K562 (cell line): ENCODE measurements around the gene FARP2. TPM values are rescaled to one million over a fixed set of nuclear protein-coding genes. Genes with fewer than 3 reads are reported as not detected.

Source experiments
- ARID1B ChIP-seq: fragments of 450-650 bp; IDR thresholded peaks from 2 replicates; pipeline ENCODE4 v1.6.1; 2016; ENCODE audit warnings: antibody characterized with exemption, mild to moderate bottlenecking, inconsistent platforms
- ATF6 ChIP-seq: sonication (generic); formaldehyde crosslinking; IDR thresholded peaks from 2 replicates; pipeline ENCODE4 v1.4.0; 2020; ENCODE audit warnings: mild to moderate bottlenecking, missing genetic modification reagents
- C11orf30 ChIP-seq: fragments of 450-650 bp; IDR thresholded peaks from 2 replicates; pipeline ENCODE4 v1.6.1; 2016; ENCODE audit warnings: low read depth, mild to moderate bottlenecking
- FIP1L1 ChIP-seq: fragments of 200-400 bp; formaldehyde crosslinking; IDR thresholded peaks from 2 replicates; pipeline ENCODE4 v1.6.1; 2018; ENCODE audit warnings: mild to moderate bottlenecking, low read depth, low read length; ENCODE audit not compliant: poor library complexity, severe bottlenecking
- FOXJ2 ChIP-seq: fragments of 200-800 bp; sonication (Bioruptor generic); IDR thresholded peaks from 2 replicates; pipeline ENCODE4 v1.6.1; 2016; ENCODE audit warnings: missing genetic modification characterization, missing compliant biosample characterization
- FOXM1 ChIP-seq, 2 experiments: fragments of 450-650 bp in 1 of 2; sonication (generic) in 1 of 2; formaldehyde crosslinking in 1 of 2; IDR thresholded peaks; 2 replicates each; pipeline versions ENCODE4 v1.6.1 to v1.9.0; 2017 to 2022; ENCODE audit warnings: low read depth in 2 of 2, mild to moderate bottlenecking in 2 of 2, missing genetic modification reagents in 1 of 2, moderate library complexity in 1 of 2
- HDAC2 ChIP-seq: fragments of 450-650 bp; IDR thresholded peaks from 2 replicates; pipeline ENCODE4 v1.6.1; 2016; ENCODE audit warnings: mild to moderate bottlenecking
- HDGF ChIP-seq: fragments of 450-650 bp; IDR thresholded peaks from 2 replicates; pipeline ENCODE4 v1.6.1; 2016
- ILK ChIP-seq: fragments of 450-650 bp; IDR thresholded peaks from 2 replicates; pipeline ENCODE4 v1.6.1; 2016; ENCODE audit warnings: missing genetic modification characterization, low read depth, mild to moderate bottlenecking, missing compliant biosample characterization, moderate library complexity, borderline replicate concordance
- KDM4B ChIP-seq, 2 experiments: fragments of 450-650 bp in 1 of 2; sonication (generic) in 1 of 2; IDR thresholded peaks; 2 replicates each; pipeline ENCODE4 v1.6.1; 2016 to 2017; ENCODE audit warnings: borderline replicate concordance in 2 of 2, antibody characterized with exemption in 1 of 2, low read depth in 1 of 2, mild to moderate bottlenecking in 1 of 2
- KLF10 ChIP-seq: fragments of 250-450 bp; sonication (Bioruptor Pico); IDR thresholded peaks from 2 replicates; pipeline ENCODE4 v1.6.1; 2021; ENCODE audit warnings: matching md5 sums
- NR1H2 ChIP-seq: sonication (generic); formaldehyde crosslinking; IDR thresholded peaks from 2 replicates; pipeline ENCODE4 v1.4.0; 2020; ENCODE audit warnings: mild to moderate bottlenecking, missing genetic modification reagents
- POLR2H ChIP-seq: IDR thresholded peaks from 2 replicates; pipeline ENCODE4 v1.6.1; 2016; ENCODE audit warnings: missing genetic modification characterization, low read depth, mild to moderate bottlenecking, control low read depth, missing compliant biosample characterization, moderate library complexity
- PRDM10 ChIP-seq: fragments of 450-650 bp; IDR thresholded peaks from 2 replicates; pipeline ENCODE4 v1.6.1; 2018; ENCODE audit not compliant: partially characterized antibody
- TCFL5 ChIP-seq: fragments of 250-450 bp; sonication (Bioruptor Pico); conservative IDR thresholded peaks from 2 replicates; pipeline ENCODE4 v1.6.1; 2021; ENCODE audit warnings: mild to moderate bottlenecking, moderate library complexity, matching md5 sums
- TRIM24 ChIP-seq, 2 experiments: fragments of 450-650 bp; IDR thresholded peaks; 2 replicates each; pipeline ENCODE4 v1.6.1; 2016
- YBX1 ChIP-seq: fragments of 450-650 bp; IDR thresholded peaks from 2 replicates; pipeline ENCODE4 v1.7.1; 2016; ENCODE audit warnings: mild to moderate bottlenecking
- ZNF239 ChIP-seq: fragments of 250-450 bp; sonication (Bioruptor Pico); IDR thresholded peaks from 2 replicates; pipeline ENCODE4 v1.4.0; 2020; ENCODE audit warnings: mild to moderate bottlenecking
- ZNF316 ChIP-seq: fragments of 450-650 bp; IDR thresholded peaks from 2 replicates; pipeline ENCODE4 v1.6.1; 2016
- ZNF444 ChIP-seq: fragments of 250-450 bp; sonication (Bioruptor Pico); IDR thresholded peaks from 2 replicates; pipeline ENCODE4 v1.4.0; 2020; ENCODE audit warnings: mild to moderate bottlenecking, moderate library complexity
- ZSCAN32 ChIP-seq: fragments of 450-650 bp; formaldehyde crosslinking; IDR thresholded peaks from 2 replicates; pipeline ENCODE4 v1.4.0; 2020; ENCODE audit warnings: mild to moderate bottlenecking, moderate library complexity
- polyA plus RNA-seq, 8 experiments: library from polyadenylated mRNA; depleted of rRNA in 4 of 8; stranded (reverse) in 5 of 8; unstranded in 3 of 8; fragments of >200 nt; fragmentation: Nextera tagmentation in 2 of 8; fragmentation: Illumina TruSeq in 1 of 8; extraction: Ambion mirVana in 2 of 8; extraction: Trizol in 1 of 8; gene quantifications; 2 replicates each; pipeline versions ENCODE4 v1.2.1 to v1.2.3, GENCODE V29; 2011 to 2014; ENCODE audit warnings: inconsistent platforms in 1 of 8, missing spikeins in 1 of 8
- total RNA-seq, 7 experiments: library from RNA; depleted of rRNA in 6 of 7; stranded (reverse); fragments of >200 nt in 6 of 7; fragmentation: Illumina TruSeq in 2 of 7; extraction: Trizol in 2 of 7; gene quantifications; 2 replicates each; pipeline versions ENCODE4 v1.2.1 to v1.2.3, GENCODE V29; 2011 to 2021; ENCODE audit warnings: low replicate concordance in 1 of 7
- TF ChIP-seq, protein P1 (sequence below): fragments of 250-450 bp; sonication (Bioruptor Pico); IDR thresholded peaks from 2 replicates; pipeline ENCODE4 v1.8.0; 2021; ENCODE audit warnings: borderline replicate concordance, mild to moderate bottlenecking, moderate library complexity; ENCODE audit not compliant: poor library complexity, severe bottlenecking
- TF ChIP-seq, protein P2 (sequence below), 3 experiments: fragments of 200-800 bp in 1 of 3; sonication (Bioruptor generic) in 1 of 3; sonication (generic) in 1 of 3; formaldehyde crosslinking in 1 of 3; IDR thresholded peaks; 2 replicates each; pipeline versions ENCODE4 v1.6.1 to v1.8.0; 2016 to 2022; ENCODE audit warnings: mild to moderate bottlenecking in 2 of 3, missing compliant biosample characterization in 2 of 3, missing genetic modification characterization in 2 of 3, missing genetic modification reagents in 1 of 3

Gene FARP2
- total and polyA plus RNA-seq, 9 of the 15 experiments (the other 6 are each of a cell fraction or from before 2014, with no cell fraction given), result 4.1 to 38.1 (median 21.1) TPM

DNA sequence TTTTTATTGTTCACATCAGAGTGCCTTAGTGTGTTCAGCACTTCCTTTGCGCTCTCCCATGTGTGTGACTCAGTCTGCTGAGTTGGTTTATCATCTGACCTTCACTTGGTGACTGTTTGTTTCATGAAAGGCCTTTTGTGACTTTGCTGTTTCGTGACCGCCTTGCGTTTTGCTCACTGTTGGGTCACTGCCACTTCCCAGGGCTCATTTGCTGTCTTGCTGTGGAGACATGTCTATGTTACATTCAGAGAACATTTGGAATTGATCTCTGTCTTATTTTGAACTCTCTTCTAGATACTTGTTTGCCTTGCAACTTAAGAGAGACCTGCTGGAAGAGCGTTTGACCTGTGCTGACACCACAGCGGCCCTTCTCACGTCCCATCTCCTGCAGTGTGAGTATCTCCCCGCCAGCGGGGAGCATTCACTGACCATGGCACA lies 54.7 kb downstream of the FARP2 start (continued):
- TF ChIP-seq POLR2H (tag) (no peak), KLF10 (CRISPR knock-in tag) (no peak), ZNF444 (CRISPR knock-in tag) (no peak), PRDM10 (no peak), ZNF239 (CRISPR knock-in tag) (no peak), YBX1 (no peak), ZNF316 (peak; percentile 70), TRIM24 (IDR thresholded peaks at IDR 0.05) (0 out of 4 replicates have a peak, but pooled peaks of 1 of the 2 experiments have one; percentile 10), ZSCAN32 (CRISPR knock-in tag) (no peak), NR1H2 (CRISPR knock-in tag) (no peak), FOXM1 (IDR thresholded peaks at IDR 0.05; ENCODE audit: low read depth) (no peak), FOXM1 (CRISPR knock-in tag; IDR thresholded peaks at IDR 0.05; ENCODE audit: low read depth) (no peak), TCFL5 (no peak), HDAC2 (0 out of 2 replicates have a peak, but pooled peaks have one; percentile 31), ILK (tag) (no peak), FIP1L1 (no peak), ATF6 (CRISPR knock-in tag) (no peak), ARID1B (peak; percentile 57), HDGF (no peak), C11orf30 (peak; percentile 71), KDM4B (IDR thresholded peaks at IDR 0.05; ENCODE audit: borderline replicate concordance in 2 of 2, low read depth in 1 of 2) (no peak), FOXJ2 (tag) (no peak)
- TF ChIP-seq, protein P1, sequence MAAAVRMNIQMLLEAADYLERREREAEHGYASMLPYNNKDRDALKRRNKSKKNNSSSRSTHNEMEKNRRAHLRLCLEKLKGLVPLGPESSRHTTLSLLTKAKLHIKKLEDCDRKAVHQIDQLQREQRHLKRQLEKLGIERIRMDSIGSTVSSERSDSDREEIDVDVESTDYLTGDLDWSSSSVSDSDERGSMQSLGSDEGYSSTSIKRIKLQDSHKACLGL (CRISPR knock-in tag), result no peak
- TF ChIP-seq, protein P2, sequence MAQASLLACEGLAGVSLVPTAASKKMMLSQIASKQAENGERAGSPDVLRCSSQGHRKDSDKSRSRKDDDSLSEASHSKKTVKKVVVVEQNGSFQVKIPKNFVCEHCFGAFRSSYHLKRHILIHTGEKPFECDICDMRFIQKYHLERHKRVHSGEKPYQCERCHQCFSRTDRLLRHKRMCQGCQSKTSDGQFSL (CRISPR knock-in tag; IDR thresholded peaks at IDR 0.05), result no peak
- TF ChIP-seq, protein P2 (tag; IDR thresholded peaks at IDR 0.05), result no peak
